Astrocyte of the cerebellum (primary cell): ENCODE measurements around the gene ZNF23.

ENCODE experiments used
- DNase-seq: peaks from one replicate; pipeline ENCODE4 v3.0.0-alpha.2; 2011; ENCODE audit warnings: low read depth
- H3K4me3 ChIP-seq: 2 replicates; pipeline ENCODE4 v1.5.1; 2011; ENCODE audit warnings: mild to moderate bottlenecking, low read depth, low read length, moderate library complexity
- in situ Hi-C: cut with HindIII; loops from 2 replicates; pipeline ENCODE4 v1.10.0; 2017; ENCODE audit warnings: low sequenced_read_pairs
- TF ChIP-seq, protein P1 (sequence below): IDR thresholded peaks from 2 replicates; pipeline ENCODE4 v1.5.1; 2012; ENCODE audit warnings: low read length, low read depth, moderate library complexity, mild to moderate bottlenecking; ENCODE audit errors: missing control alignments

The ZNF23 gene

GRCh38 chr16:71473891-71474290 lies 11.8 kb upstream of the ZNF23 start:
- TF ChIP-seq, protein P1, sequence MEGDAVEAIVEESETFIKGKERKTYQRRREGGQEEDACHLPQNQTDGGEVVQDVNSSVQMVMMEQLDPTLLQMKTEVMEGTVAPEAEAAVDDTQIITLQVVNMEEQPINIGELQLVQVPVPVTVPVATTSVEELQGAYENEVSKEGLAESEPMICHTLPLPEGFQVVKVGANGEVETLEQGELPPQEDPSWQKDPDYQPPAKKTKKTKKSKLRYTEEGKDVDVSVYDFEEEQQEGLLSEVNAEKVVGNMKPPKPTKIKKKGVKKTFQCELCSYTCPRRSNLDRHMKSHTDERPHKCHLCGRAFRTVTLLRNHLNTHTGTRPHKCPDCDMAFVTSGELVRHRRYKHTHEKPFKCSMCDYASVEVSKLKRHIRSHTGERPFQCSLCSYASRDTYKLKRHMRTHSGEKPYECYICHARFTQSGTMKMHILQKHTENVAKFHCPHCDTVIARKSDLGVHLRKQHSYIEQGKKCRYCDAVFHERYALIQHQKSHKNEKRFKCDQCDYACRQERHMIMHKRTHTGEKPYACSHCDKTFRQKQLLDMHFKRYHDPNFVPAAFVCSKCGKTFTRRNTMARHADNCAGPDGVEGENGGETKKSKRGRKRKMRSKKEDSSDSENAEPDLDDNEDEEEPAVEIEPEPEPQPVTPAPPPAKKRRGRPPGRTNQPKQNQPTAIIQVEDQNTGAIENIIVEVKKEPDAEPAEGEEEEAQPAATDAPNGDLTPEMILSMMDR: no peak
- in situ Hi-C loops: no loop called here

GRCh38 chr16:71472931-71473330 lies 10.9 kb upstream of the ZNF23 start:
- H3K4me3 ChIP-seq: no peak overlapping the region
- no peak for DNase-seq
- in situ Hi-C loops: no loop called here
- TF ChIP-seq, protein P1: no peak

More at GRCh38 chr16:71473891-71474290, 11.8 kb upstream of the ZNF23 start:
- H3K4me3 ChIP-seq: no peak overlapping the region
- DNase-seq: no peak

DNA sequence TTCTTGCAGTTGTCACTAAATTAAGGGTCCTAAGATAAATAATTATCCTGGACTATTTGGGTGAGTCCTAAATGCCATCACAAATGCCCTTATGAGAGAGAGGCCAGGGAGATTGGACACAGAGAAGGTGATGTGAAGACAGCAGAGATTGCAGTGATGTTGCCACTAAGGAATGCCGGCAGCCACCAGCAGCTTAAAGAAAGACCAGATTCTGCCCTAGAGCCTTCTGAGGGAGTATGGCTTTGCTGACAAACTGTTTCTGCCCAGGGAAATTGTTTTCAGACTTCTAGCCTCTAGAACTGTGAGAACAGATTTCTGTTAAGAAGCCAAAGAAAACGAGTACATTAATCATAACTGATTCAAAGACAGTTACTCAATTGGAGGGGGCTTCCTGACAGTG lies 10.0 kb upstream of the ZNF23 start:
- no peak overlapping the region for H3K4me3 ChIP-seq
- no peak for DNase-seq
- TF ChIP-seq, protein P1: no peak
- in situ Hi-C loops: no loop called here

GRCh38 chr16:71467810-71468209 lies 5.8 kb upstream of the ZNF23 start:
- DNase-seq: no peak
- TF ChIP-seq, protein P1: no peak
- in situ Hi-C loops: no loop called here
- H3K4me3 ChIP-seq: no peak overlapping the region

DNA sequence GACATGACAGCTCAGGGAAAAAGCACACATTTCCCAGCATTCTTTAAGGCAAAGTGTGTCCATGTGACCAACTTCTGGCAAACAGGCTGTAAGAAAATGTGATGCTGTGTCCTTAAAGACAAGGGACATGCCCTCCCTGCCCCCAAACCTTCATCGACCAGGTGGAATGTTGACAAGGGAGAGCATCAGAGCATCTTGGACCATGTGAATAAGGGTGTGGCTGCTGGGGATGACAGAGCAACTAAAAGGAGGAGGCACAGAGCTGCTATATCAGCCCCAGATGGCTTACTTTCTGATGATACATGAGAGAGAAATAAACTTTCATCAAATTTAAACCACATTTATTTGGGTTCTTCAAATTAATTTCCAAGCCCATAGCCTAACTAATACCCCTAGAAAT lies 2.2 kb upstream of the ZNF23 start:
- TF ChIP-seq, protein P1: no peak

DNA sequence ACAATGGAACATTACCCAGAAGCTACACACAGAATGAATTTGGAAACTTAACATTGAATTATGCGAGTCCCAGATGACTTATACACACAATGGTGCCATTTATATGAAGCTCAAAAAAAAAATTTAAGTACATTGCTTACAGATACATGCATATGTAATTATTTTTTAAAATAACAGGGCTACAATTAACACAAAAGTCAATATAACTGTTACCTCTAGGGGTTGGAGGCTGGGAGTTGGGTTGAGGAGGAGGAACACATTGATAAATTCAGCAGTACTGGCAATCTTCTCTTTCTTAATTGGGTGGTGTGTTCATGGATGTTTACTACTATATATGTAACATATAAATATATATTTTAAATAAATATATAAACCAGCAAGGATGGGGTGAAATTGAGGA lies 1.1 kb downstream of the ZNF23 start:
- DNase-seq: no peak
- in situ Hi-C loops: no loop called here
- peak overlapping the region; percentile 97 for H3K4me3 ChIP-seq
- TF ChIP-seq, protein P1: no peak

More for the DNA sequence above, 2.2 kb upstream of the ZNF23 start:
- DNase-seq: no peak
- H3K4me3 ChIP-seq: no peak overlapping the region
- in situ Hi-C loops: no loop called here

DNA sequence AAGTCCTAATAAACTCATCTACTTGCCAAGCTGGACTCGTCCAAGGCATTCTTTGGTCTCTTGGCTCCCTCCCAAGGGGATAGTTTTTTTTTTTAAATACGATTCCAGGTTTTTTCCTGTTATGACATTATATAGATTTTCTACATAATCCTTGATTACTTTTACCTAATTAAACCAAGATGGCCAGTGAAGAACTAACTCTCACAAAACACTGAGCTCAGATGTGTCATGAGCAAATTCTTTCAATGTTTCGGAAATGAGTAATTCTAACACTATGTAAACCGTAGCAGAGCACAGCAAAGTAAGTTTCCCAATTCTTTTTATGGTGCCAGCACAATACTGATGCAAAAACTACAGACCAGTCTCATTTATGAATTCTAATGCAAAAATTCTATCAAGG lies 1.8 kb downstream of the ZNF23 start:
- H3K4me3 ChIP-seq: peak overlapping the region; percentile 2
- TF ChIP-seq, protein P1: no peak
- in situ Hi-C loops: no loop called here
- peak; percentile 32 for DNase-seq
